Non-pigmented ciliary epithelial cell (primary cell): ENCODE results near the gene SORCS3.
A peak's percentile ranks its signal among the peaks of the same experiment; 100 is the strongest.

Experiments used
- DNase-seq: peaks from one replicate; pipeline ENCODE4 v3.0.0-alpha.2; 2010; ENCODE audit warnings: low read depth

Gene SORCS3

GRCh38 chr10:105188737-105189462 is 547.8 kb downstream of the SORCS3 start:
- peak; percentile 22 for DNase-seq

GRCh38 chr10:105189463-105189800 is 548.3 kb downstream of the SORCS3 start:
- no peak for DNase-seq

- DNase-seq, result no peak
These were observed 551.1 kb downstream of the SORCS3 start for GRCh38 chr10:105192146-105192545.

- no peak for DNase-seq
These were observed 551.8 kb downstream of the SORCS3 start for GRCh38 chr10:105192861-105193260.

GRCh38 chr10:105195831-105196230 is 554.7 kb downstream of the SORCS3 start:
- no peak for DNase-seq

- no peak for DNase-seq
These were observed 556.7 kb downstream of the SORCS3 start for GRCh38 chr10:105197598-105198364.

GRCh38 chr10:105206616-105207015 is 565.5 kb downstream of the SORCS3 start:
- DNase-seq, result no peak

- DNase-seq, result no peak
These were observed 566.4 kb downstream of the SORCS3 start for GRCh38 chr10:105207476-105207995.

GRCh38 chr10:105210546-105210945 is 569.5 kb downstream of the SORCS3 start:
- DNase-seq, result no peak

GRCh38 chr10:105237685-105238084 is 596.6 kb downstream of the SORCS3 start:
- DNase-seq, result no peak

GRCh38 chr10:105239311-105240219 is 598.5 kb downstream of the SORCS3 start:
- no peak for DNase-seq

GRCh38 chr10:105241254-105241653 is 600.2 kb downstream of the SORCS3 start:
- DNase-seq, result no peak

- DNase-seq, result no peak
These were observed 602.3 kb downstream of the SORCS3 start for GRCh38 chr10:105243381-105243780.

GRCh38 chr10:105243825-105244224 is 602.7 kb downstream of the SORCS3 start:
- DNase-seq, result no peak

- DNase-seq, result no peak
These were observed 606.9 kb downstream of the SORCS3 start for GRCh38 chr10:105247831-105248499.

GRCh38 chr10:105252911-105253310 is 611.8 kb downstream of the SORCS3 start:
- DNase-seq, result no peak

GRCh38 chr10:105253515-105254212 is 612.6 kb downstream of the SORCS3 start:
- DNase-seq, result no peak

GRCh38 chr10:105258036-105258673 is 617.1 kb downstream of the SORCS3 start:
- no peak for DNase-seq

- no peak for DNase-seq
These were observed 617.6 kb downstream of the SORCS3 start for GRCh38 chr10:105258674-105259065.

GRCh38 chr10:105259201-105259600 is 618.1 kb downstream of the SORCS3 start:
- no peak for DNase-seq

GRCh38 chr10:105262666-105263065 is 621.6 kb downstream of the SORCS3 start:
- no peak for DNase-seq
